H9 (cell line): ENCODE data around the gene ATP5PB. TPM values are rescaled to one million over a fixed set of nuclear protein-coding genes. Genes with fewer than 3 reads are reported as not detected.

Source experiments
- DNase-seq: peaks from one replicate; pipeline ENCODE4 v3.0.0-alpha.2; 2017
- H2AFZ ChIP-seq: one replicate; pipeline ENCODE4 v1.6.1; 2013; ENCODE audit warnings: mild to moderate bottlenecking, low read length, control low read depth, moderate library complexity
- H2AK5ac ChIP-seq: 2 replicates; pipeline ENCODE4 v1.6.1; 2013; ENCODE audit warnings: low read length, control low read depth, mixed read lengths; ENCODE audit not compliant: insufficient read length
- H2BK120ac ChIP-seq: one replicate; pipeline ENCODE4 v1.6.1; 2013; ENCODE audit warnings: low read depth, mild to moderate bottlenecking, low read length, control low read depth, inconsistent platforms; ENCODE audit not compliant: poor library complexity, severe bottlenecking
- H2BK12ac ChIP-seq: 2 replicates; pipeline ENCODE4 v1.6.1; 2013; ENCODE audit warnings: low read length, control low read depth, mixed read lengths, low read depth; ENCODE audit not compliant: insufficient read length
- H2BK15ac ChIP-seq: 2 replicates; pipeline ENCODE4 v1.6.1; 2013; ENCODE audit warnings: low read depth, low read length, control low read depth
- H2BK20ac ChIP-seq: one replicate; pipeline ENCODE4 v1.6.1; 2013; ENCODE audit warnings: low read depth, mild to moderate bottlenecking, low read length, control low read depth, inconsistent platforms; ENCODE audit not compliant: poor library complexity, severe bottlenecking
- H2BK5ac ChIP-seq: 2 replicates; pipeline ENCODE4 v1.6.1; 2013; ENCODE audit warnings: low read length, control low read depth, mixed read lengths; ENCODE audit not compliant: insufficient read length
- H3K14ac ChIP-seq: 2 replicates; pipeline ENCODE4 v1.6.1; 2013; ENCODE audit warnings: low read length, control low read depth; ENCODE audit not compliant: insufficient read depth
- H3K18ac ChIP-seq: 2 replicates; pipeline ENCODE4 v1.6.1; 2013; ENCODE audit warnings: low read depth, mild to moderate bottlenecking, mixed read lengths, low read length, control low read depth; ENCODE audit not compliant: insufficient read length
- H3K23ac ChIP-seq: 2 replicates; pipeline ENCODE4 v1.6.1; 2013; ENCODE audit warnings: low read length, control low read depth, mixed read lengths, low read depth; ENCODE audit not compliant: insufficient read length
- H3K23me2 ChIP-seq: 2 replicates; pipeline ENCODE4 v1.6.1; 2013; ENCODE audit warnings: low read depth, mild to moderate bottlenecking, mixed read lengths, low read length, control low read depth; ENCODE audit not compliant: insufficient read length, poor library complexity, severe bottlenecking
- H3K27ac ChIP-seq: 2 replicates; pipeline ENCODE4 v1.5.1; 2013; ENCODE audit warnings: low read length, control low read depth, mixed read lengths, low read depth; ENCODE audit not compliant: insufficient read length
- H3K27me3 ChIP-seq: 2 replicates; pipeline ENCODE4 v1.6.1; 2013; ENCODE audit warnings: low read length, control low read depth, inconsistent platforms; ENCODE audit not compliant: insufficient read depth
- H3K4ac ChIP-seq: 2 replicates; pipeline ENCODE4 v1.6.1; 2013; ENCODE audit warnings: low read depth, mild to moderate bottlenecking, control low read depth, inconsistent platforms, low read length, moderate library complexity
- H3K4me1 ChIP-seq: 2 replicates; pipeline ENCODE4 v1.6.1; 2013; ENCODE audit warnings: low read length, control low read depth, inconsistent platforms; ENCODE audit not compliant: insufficient read depth
- H3K4me2 ChIP-seq: 2 replicates; pipeline ENCODE4 v1.6.1; 2013; ENCODE audit warnings: low read length, control low read depth, mixed read lengths; ENCODE audit not compliant: insufficient read length, insufficient read depth
- H3K56ac ChIP-seq: 2 replicates; pipeline ENCODE4 v1.6.1; 2013; ENCODE audit warnings: low read depth, mild to moderate bottlenecking, mixed read lengths, low read length, control low read depth; ENCODE audit not compliant: insufficient read length
- H3K79me1 ChIP-seq: 2 replicates; pipeline ENCODE4 v1.6.1; 2013; ENCODE audit warnings: low read depth, mild to moderate bottlenecking, moderate library complexity, low read length, control low read depth, inconsistent platforms; ENCODE audit not compliant: insufficient read depth, poor library complexity, severe bottlenecking
- H3K79me2 ChIP-seq: 2 replicates; pipeline ENCODE4 v1.6.1; 2013; ENCODE audit warnings: low read length, control low read depth, inconsistent platforms; ENCODE audit not compliant: insufficient read depth
- H3K9ac ChIP-seq: 2 replicates; pipeline ENCODE4 v1.6.1; 2013; ENCODE audit warnings: low read length, control low read depth, mixed read lengths; ENCODE audit not compliant: insufficient read length; ENCODE audit errors: extremely low read depth
- H3K9me3 ChIP-seq: one replicate; pipeline ENCODE4 v1.6.1; 2013; ENCODE audit warnings: low read depth, low read length, inconsistent platforms; ENCODE audit not compliant: control insufficient read depth
- H3T11ph ChIP-seq: one replicate; pipeline ENCODE4 v1.6.1; 2013; ENCODE audit warnings: mild to moderate bottlenecking, low read length, control low read depth, inconsistent platforms
- H4K20me1 ChIP-seq: one replicate; pipeline ENCODE4 v1.6.1; 2013; ENCODE audit not compliant: control insufficient read depth, insufficient read length, insufficient read depth
- H4K5ac ChIP-seq: 2 replicates; pipeline ENCODE4 v1.6.1; 2013; ENCODE audit warnings: low read depth, mild to moderate bottlenecking, mixed read lengths, low read length, control low read depth; ENCODE audit not compliant: insufficient read length
- H4K8ac ChIP-seq: replicated peaks from 2 replicates; pipeline ENCODE4 v1.6.1; 2013; ENCODE audit warnings: low read length, control low read depth, mixed read lengths, low read depth; ENCODE audit not compliant: insufficient read length
- H4K91ac ChIP-seq: 2 replicates; pipeline ENCODE4 v1.6.1; 2013; ENCODE audit warnings: low read depth, mild to moderate bottlenecking, moderate library complexity, mixed read lengths, low read length, control low read depth; ENCODE audit not compliant: insufficient read length
- H3K27ac Mint-ChIP-seq, 3 experiments: 2 replicates in 2 of 3; 3 replicates in 1 of 3; pipeline ENCODE4 v1.8.0; 2020 to 2021; ENCODE audit warnings: mixed read lengths in 3 of 3, mild to moderate bottlenecking in 1 of 3, moderate library complexity in 1 of 3
- H3K27me3 Mint-ChIP-seq: 2 replicates; pipeline ENCODE4 v1.8.0; 2021; ENCODE audit warnings: low read depth, mild to moderate bottlenecking, moderate library complexity, mixed read lengths
- H3K36me3 Mint-ChIP-seq, 3 experiments: 2 replicates in 2 of 3; 3 replicates in 1 of 3; pipeline ENCODE4 v1.8.0; 2020 to 2021; ENCODE audit warnings: low read depth in 3 of 3, mixed read lengths in 3 of 3; ENCODE audit not compliant: insufficient read depth in 1 of 3
- H3K4me1 Mint-ChIP-seq, 2 experiments: 2 replicates each; pipeline ENCODE4 v1.8.0; 2020; ENCODE audit warnings: mixed read lengths in 2 of 2
- H3K4me3 Mint-ChIP-seq, 2 experiments: 2 replicates in 1 of 2; 3 replicates in 1 of 2; pipeline ENCODE4 v1.8.0; 2020 to 2021; ENCODE audit warnings: mild to moderate bottlenecking in 2 of 2, mixed read lengths in 2 of 2, moderate library complexity in 1 of 2
- H3K9me3 Mint-ChIP-seq, 2 experiments: 2 replicates in 1 of 2; 3 replicates in 1 of 2; pipeline ENCODE4 v1.8.0; 2020; ENCODE audit warnings: mild to moderate bottlenecking in 2 of 2, mixed read lengths in 2 of 2, moderate library complexity in 1 of 2
- CTCF ChIP-seq: fragments of 200-600 bp; sonication (generic); conservative IDR thresholded peaks from 3 replicates; pipeline ENCODE4 v1.8.0; 2021; ENCODE audit warnings: antibody characterized with exemption, mild to moderate bottlenecking
- WGBS: extraction: QIAGEN DNeasy Blood & Tissue Kit; methylation state at CpG from one replicate; pipeline ENCODE4 v1.1.7; 2013; ENCODE audit warnings: missing lambda C conversion rate, low lambda C conversion rate, mixed read lengths; ENCODE audit not compliant: insufficient read length; ENCODE audit errors: extremely low coverage; 5-methylcytosine and 5-hydroxymethylcytosine counted together
- total RNA-seq: library from RNA; stranded (reverse); gene quantifications from 2 replicates; pipeline ENCODE4 v1.2.1, GENCODE V29; 2021

The ATP5PB gene
- total RNA-seq, 1 experiment from 2014 or later, result 250 TPM

GRCh38 chr1:111499026-111499785 is 49.9 kb downstream of the ATP5PB start:
- no peak overlapping the region for H2AFZ ChIP-seq
- no peak overlapping the region for H3T11ph ChIP-seq
- no peak overlapping the region for H3K4me3 Mint-ChIP-seq
- H3K79me2 ChIP-seq, result no peaks in the 10 kb centered on the region
- no peak overlapping the region for H2BK12ac ChIP-seq
- H3K56ac ChIP-seq, result no peak overlapping the region
- TF ChIP-seq CTCF, result no peak
- no peaks in the 10 kb centered on the region for H4K20me1 ChIP-seq
- H3K9me3 Mint-ChIP-seq, result peaks cover 2 to 3% of the 10 kb centered on the region in 2 experiments; a peak in 3 of 5 replicates
- no peaks in the 10 kb centered on the region for H3K4me1 ChIP-seq
- no peaks in the 10 kb centered on the region for H3K4me1 Mint-ChIP-seq
- no peak overlapping the region for H3K9ac ChIP-seq
- no peaks in the 10 kb centered on the region for H3K79me1 ChIP-seq
- no peak overlapping the region for H3K27ac Mint-ChIP-seq
- 0 out of 7 replicates have a peak, but pooled peaks cover 0 to 4% (median 0%) of the 10 kb centered on the region in 3 experiments for H3K36me3 Mint-ChIP-seq
- no peak overlapping the region for H2BK5ac ChIP-seq
- no peak overlapping the region for H4K8ac ChIP-seq
- no peaks in the 10 kb centered on the region for H3K27me3 ChIP-seq
- no peak overlapping the region for H3K4ac ChIP-seq
- no peak overlapping the region for H2AK5ac ChIP-seq
- H3K27ac ChIP-seq, result no peak overlapping the region
- H2BK120ac ChIP-seq, result no peak overlapping the region
- no peak overlapping the region for H3K14ac ChIP-seq
- WGBS, result no CpG with 5 or more reads among the region's 5 CpGs
- H3K23ac ChIP-seq, result no peak overlapping the region
- no peak overlapping the region for H3K4me2 ChIP-seq
- DNase-seq, result no peak
- H2BK20ac ChIP-seq, result no peak overlapping the region
- no peaks in the 10 kb centered on the region for H3K9me3 ChIP-seq
- H2BK15ac ChIP-seq, result no peak overlapping the region
- no peak overlapping the region for H4K91ac ChIP-seq
- no peak overlapping the region for H3K18ac ChIP-seq
- no peaks in the 10 kb centered on the region for H3K23me2 ChIP-seq
- H3K27me3 Mint-ChIP-seq, result no peaks in the 10 kb centered on the region
- no peak overlapping the region for H4K5ac ChIP-seq
